Left ventricle myocardium inferior (tissue), 1 donor: ENCODE measurements around the gene CZIB. TPM values are rescaled to one million over a fixed set of nuclear protein-coding genes. Genes with fewer than 3 reads are reported as not detected.

Source experiments
- DNase-seq: peaks from one replicate; pipeline ENCODE4 v3.0.0-alpha.2; 2020
- H3K27ac ChIP-seq: fragments of 200-600 bp; replicated peaks from 2 replicates; pipeline ENCODE4 v1.8.0; 2021
- H3K27me3 ChIP-seq: fragments of 200-600 bp; 2 replicates; pipeline ENCODE4 v1.8.0; 2021; ENCODE audit warnings: low read depth
- H3K36me3 ChIP-seq: fragments of 200-600 bp; 2 replicates; pipeline ENCODE4 v1.8.0; 2021
- H3K4me1 ChIP-seq: fragments of 200-600 bp; 2 replicates; pipeline ENCODE4 v1.8.0; 2021
- H3K4me3 ChIP-seq: fragments of 200-600 bp; 2 replicates; pipeline ENCODE4 v1.8.0; 2021; ENCODE audit warnings: mild to moderate bottlenecking, moderate library complexity
- H3K9me3 ChIP-seq: fragments of 200-600 bp; replicated peaks from 2 replicates; pipeline ENCODE4 v1.8.0; 2021
- intact Hi-C: fragments of 100-400 bp; cut with micrococcal nuclease; formaldehyde crosslinking; loops from one replicate; pipeline ENCODE4 v1.11.0; 2022
- total RNA-seq: library from RNA; stranded (reverse); fragmentation: NEBNext Ultra II Directional; extraction: Animal tissue kit (Norgen Biotek cat#: 25700); gene quantifications from one replicate; pipeline ENCODE4 v1.2.1, GENCODE V29; 2021
- TF ChIP-seq, protein P1 (sequence below): fragments of 200-600 bp; IDR thresholded peaks from 2 replicates; pipeline ENCODE4 v1.8.0; 2021; ENCODE audit warnings: antibody characterized with exemption, mild to moderate bottlenecking, borderline replicate concordance
- donor health status: DM: no; HTN: yes; CAD: no; lungs with severe emphysema.

CZIB gene
- total RNA-seq, 1 donor from 2014 or later = 61.1 TPM

DNA sequence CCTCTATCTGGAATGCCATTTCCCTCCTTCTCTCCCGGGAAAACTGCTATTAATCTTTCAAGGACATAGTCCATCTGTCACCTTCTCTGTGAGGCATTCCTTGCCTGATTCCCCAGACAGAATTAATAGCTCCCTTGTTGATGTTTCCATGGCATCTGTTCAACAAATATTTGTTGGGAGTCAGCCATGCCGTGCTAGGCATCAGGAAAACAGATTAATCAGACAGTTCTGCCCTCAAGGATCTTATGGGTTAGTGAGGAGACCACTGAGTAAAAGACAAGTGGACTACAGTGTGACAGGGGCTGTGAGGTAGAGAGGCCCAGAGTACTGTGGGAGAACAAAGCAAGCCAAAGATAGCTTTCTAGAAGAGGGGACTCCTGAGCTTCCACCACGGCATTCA lies 29.3 kb upstream of the CZIB start:
- Histone ChIP-seq H3K4me3 (no peak overlapping the region), H3K4me1 (peaks cover 8% of the 10 kb centered on the region), H3K27me3 (no peaks in the 10 kb centered on the region), H3K36me3 (no peaks in the 10 kb centered on the region), H3K9me3 (no peaks in the 10 kb centered on the region), H3K27ac (no peak overlapping the region)
- TF ChIP-seq, protein P1, sequence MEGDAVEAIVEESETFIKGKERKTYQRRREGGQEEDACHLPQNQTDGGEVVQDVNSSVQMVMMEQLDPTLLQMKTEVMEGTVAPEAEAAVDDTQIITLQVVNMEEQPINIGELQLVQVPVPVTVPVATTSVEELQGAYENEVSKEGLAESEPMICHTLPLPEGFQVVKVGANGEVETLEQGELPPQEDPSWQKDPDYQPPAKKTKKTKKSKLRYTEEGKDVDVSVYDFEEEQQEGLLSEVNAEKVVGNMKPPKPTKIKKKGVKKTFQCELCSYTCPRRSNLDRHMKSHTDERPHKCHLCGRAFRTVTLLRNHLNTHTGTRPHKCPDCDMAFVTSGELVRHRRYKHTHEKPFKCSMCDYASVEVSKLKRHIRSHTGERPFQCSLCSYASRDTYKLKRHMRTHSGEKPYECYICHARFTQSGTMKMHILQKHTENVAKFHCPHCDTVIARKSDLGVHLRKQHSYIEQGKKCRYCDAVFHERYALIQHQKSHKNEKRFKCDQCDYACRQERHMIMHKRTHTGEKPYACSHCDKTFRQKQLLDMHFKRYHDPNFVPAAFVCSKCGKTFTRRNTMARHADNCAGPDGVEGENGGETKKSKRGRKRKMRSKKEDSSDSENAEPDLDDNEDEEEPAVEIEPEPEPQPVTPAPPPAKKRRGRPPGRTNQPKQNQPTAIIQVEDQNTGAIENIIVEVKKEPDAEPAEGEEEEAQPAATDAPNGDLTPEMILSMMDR = no peak
- intact Hi-C loops = no loop called here
- DNase-seq = no peak

DNA sequence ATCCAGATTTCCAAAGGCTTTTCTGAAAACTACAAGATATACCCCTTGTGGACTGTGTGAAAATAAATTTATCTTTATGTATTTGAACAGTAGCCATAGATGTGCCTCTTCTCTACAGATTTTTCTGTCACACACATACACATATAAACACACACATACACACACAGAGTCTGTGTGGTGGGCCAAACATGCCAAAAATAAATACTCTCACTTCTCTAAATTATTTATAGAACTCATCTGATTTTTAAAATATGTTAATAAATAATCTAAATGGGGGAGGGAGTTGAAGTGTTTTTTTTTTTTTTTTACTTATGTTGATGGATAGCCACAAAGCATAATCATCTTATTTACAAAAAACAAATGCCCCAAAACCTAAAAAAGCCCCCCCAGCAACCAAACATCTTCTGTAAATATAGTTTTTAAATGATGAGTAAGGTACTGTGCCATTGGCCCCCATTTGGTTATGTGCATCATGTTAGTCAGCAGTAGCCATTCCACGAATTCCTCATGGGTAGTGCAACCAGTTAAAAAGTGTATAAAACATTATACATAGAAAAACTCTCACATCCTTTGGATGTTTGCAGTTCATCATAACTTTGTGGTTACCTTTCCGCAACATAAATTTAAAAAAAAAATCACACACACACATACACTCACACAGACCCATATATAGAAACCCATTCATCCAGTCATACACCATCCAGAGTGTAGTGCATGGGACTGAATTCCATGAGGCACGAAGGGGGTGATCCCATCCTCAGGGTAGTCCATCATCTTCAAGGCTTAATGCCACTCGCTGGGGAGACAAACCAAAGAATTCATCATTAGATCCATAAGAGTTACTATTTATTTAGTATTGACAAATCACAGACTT lies 26.1 kb upstream of the CZIB start:
- intact Hi-C loops = no loop called here
- no peak overlapping the region for H3K4me3 ChIP-seq
- DNase-seq = no peak
- H3K27ac ChIP-seq = no peak overlapping the region
- TF ChIP-seq, protein P1 = no peak
- no peaks in the 10 kb centered on the region for H3K9me3 ChIP-seq
- peaks cover 8% of the 10 kb centered on the region for H3K4me1 ChIP-seq
- no peaks in the 10 kb centered on the region for H3K27me3 ChIP-seq
- H3K36me3 ChIP-seq = no peaks in the 10 kb centered on the region

- H3K4me1 ChIP-seq = peaks cover 2% of the 10 kb centered on the region
Observed at GRCh38 chr1:53244141-53244540, 23.7 kb upstream of the CZIB start.

GRCh38 chr1:53242381-53242780 lies 21.9 kb upstream of the CZIB start:
- H3K27me3 ChIP-seq = no peaks in the 10 kb centered on the region
- peaks cover 17% of the 10 kb centered on the region for H3K4me1 ChIP-seq
- intact Hi-C loops = no loop called here
- DNase-seq = no peak
- H3K36me3 ChIP-seq = no peaks in the 10 kb centered on the region
- H3K9me3 ChIP-seq = no peaks in the 10 kb centered on the region
- no peak overlapping the region for H3K27ac ChIP-seq
- TF ChIP-seq, protein P1 = no peak
- no peak overlapping the region for H3K4me3 ChIP-seq

More at GRCh38 chr1:53244141-53244540, 23.7 kb upstream of the CZIB start:
- intact Hi-C loops = no loop called here
- no peaks in the 10 kb centered on the region for H3K36me3 ChIP-seq
- H3K4me3 ChIP-seq = no peak overlapping the region
- H3K9me3 ChIP-seq = no peaks in the 10 kb centered on the region
- H3K27me3 ChIP-seq = no peaks in the 10 kb centered on the region
- H3K27ac ChIP-seq = no peak overlapping the region
- TF ChIP-seq, protein P1 = no peak
- DNase-seq = no peak

GRCh38 chr1:53241828-53242227 lies 21.4 kb upstream of the CZIB start:
- intact Hi-C loops = no loop called here
- Histone ChIP-seq H3K36me3 (no peaks in the 10 kb centered on the region), H3K9me3 (no peaks in the 10 kb centered on the region)

More at GRCh38 chr1:53241828-53242227, 21.4 kb upstream of the CZIB start:
- DNase-seq = no peak
- Histone ChIP-seq H3K27ac (no peak overlapping the region), H3K27me3 (no peaks in the 10 kb centered on the region), H3K4me3 (no peak overlapping the region), H3K4me1 (peaks cover 22% of the 10 kb centered on the region)
- TF ChIP-seq, protein P1 = no peak
